Activated T-cell treated with anti-CD3 and anti-CD28 coated beads, Interleukin-2, amount 50 U/mL, for 72 hours (primary cell): ENCODE measurements around the gene RIPK3. TPM values are rescaled to one million over a fixed set of nuclear protein-coding genes. Genes with fewer than 3 reads are reported as not detected.

Experiments
- ATAC-seq, 2 donors: fragments of 150-1000 bp; cut with Tn5 transposase; replicated peaks in 1 of 2; 2 replicates each; pipeline ENCODE4 v1.10.0; 2021; ENCODE audit warnings: moderate library complexity in 2 of 2, mild to moderate bottlenecking in 1 of 2
- DNase-seq, 2 donors: peaks; one replicate each; pipeline ENCODE4 v3.0.0; 2021 to 2022; ENCODE audit warnings: mixed read lengths in 1 of 2
- H3K27ac Mint-ChIP-seq: one replicate; pipeline ENCODE4 v1.8.0; 2022; ENCODE audit warnings: mild to moderate bottlenecking, moderate library complexity, mixed read lengths
- H3K27me3 Mint-ChIP-seq: one replicate; pipeline ENCODE4 v1.8.0; 2022; ENCODE audit warnings: low read depth, mixed read lengths
- H3K36me3 Mint-ChIP-seq, 2 donors: one replicate each; pipeline ENCODE4 v1.8.0; 2022; ENCODE audit warnings: mixed read lengths in 2 of 2, mild to moderate bottlenecking in 1 of 2; ENCODE audit not compliant: insufficient read depth in 2 of 2
- H3K4me1 Mint-ChIP-seq: one replicate; pipeline ENCODE4 v1.8.0; 2022; ENCODE audit warnings: low read depth, mixed read lengths
- H3K4me3 Mint-ChIP-seq, 2 donors: one replicate each; pipeline ENCODE4 v1.8.0; 2022; ENCODE audit warnings: mild to moderate bottlenecking in 2 of 2, mixed read lengths in 2 of 2, moderate library complexity in 2 of 2
- H3K9me3 Mint-ChIP-seq, 2 donors: one replicate each; pipeline ENCODE4 v1.8.0; 2022; ENCODE audit warnings: mixed read lengths in 2 of 2
- total RNA-seq, 2 donors: library from RNA; stranded (reverse); gene quantifications; one replicate each; pipeline ENCODE4 v1.2.3, GENCODE V29; 2022

RIPK3 gene
- total RNA-seq, 2 donors from 2014 or later = 11.0 to 18.6 TPM

- no peak within 1 kb of the TSS for H3K27ac Mint-ChIP-seq
- H3K27me3 Mint-ChIP-seq = no peaks in the 10 kb centered on the region
- DNase-seq (no peak), ATAC-seq (no peak)
- H3K4me1 Mint-ChIP-seq = peaks cover 68% of the 10 kb centered on the region
- no peaks in the 10 kb centered on the region for H3K9me3 Mint-ChIP-seq
- peak within 1 kb of the TSS; percentile 85 to 86 for H3K4me3 Mint-ChIP-seq
- peaks cover 5 to 25% of the 10 kb centered on the region in 2 donors for H3K36me3 Mint-ChIP-seq
Observed at GRCh38 chr14:24309538-24310264, 30.1 kb downstream of the RIPK3 start, which contains the start of gene LTB4R2. Gene LTB4R2, plus strand, starts transcription at chr14:24310140. Its CDS starts 525 bp downstream, at chr14:24310665.

GRCh38 chr14:24308342-24309124 lies 31.3 kb downstream of the RIPK3 start:
- peaks cover 56% of the 10 kb centered on the region for H3K4me1 Mint-ChIP-seq
- DNase-seq (no peak), ATAC-seq (no peak)
- no peak overlapping the region for H3K4me3 Mint-ChIP-seq
- no peak overlapping the region for H3K27ac Mint-ChIP-seq
- H3K27me3 Mint-ChIP-seq = no peaks in the 10 kb centered on the region
- no peaks in the 10 kb centered on the region for H3K9me3 Mint-ChIP-seq
- peaks cover 5 to 33% of the 10 kb centered on the region in 2 donors for H3K36me3 Mint-ChIP-seq

GRCh38 chr14:24307575-24308341 lies 32.0 kb downstream of the RIPK3 start, which contains the start of gene CIDEB:
Gene CIDEB, minus strand, starts transcription at chr14:24307977. Its CDS starts 119 bp downstream, at chr14:24307858.
- Mint-ChIP-seq H3K27ac (peak within 1 kb of the TSS; percentile 12), H3K27me3 (no peaks in the 10 kb centered on the region), H3K4me3 (no peak within 1 kb of the TSS), H3K36me3 (peaks cover 5 to 37% of the 10 kb centered on the region in 2 donors), H3K4me1 (peaks cover 49% of the 10 kb centered on the region), H3K9me3 (no peaks in the 10 kb centered on the region)
- ATAC-seq (peak in 1 of 2 donors; percentile 17), DNase-seq (peak; percentile 57 to 72)

- no peaks in the 10 kb centered on the region for H3K9me3 Mint-ChIP-seq
- DNase-seq = no peak
- H3K27ac Mint-ChIP-seq = no peak overlapping the region
- H3K27me3 Mint-ChIP-seq = no peaks in the 10 kb centered on the region
- no peak overlapping the region for H3K4me3 Mint-ChIP-seq
- no peak for ATAC-seq
- peaks cover 5 to 41% of the 10 kb centered on the region in 2 donors for H3K36me3 Mint-ChIP-seq
- H3K4me1 Mint-ChIP-seq = peaks cover 46% of the 10 kb centered on the region
Observed at GRCh38 chr14:24307156-24307574, 32.6 kb downstream of the RIPK3 start.

GRCh38 chr14:24304019-24304387 lies 35.8 kb downstream of the RIPK3 start:
- no peak overlapping the region for H3K4me3 Mint-ChIP-seq
- H3K27me3 Mint-ChIP-seq = no peaks in the 10 kb centered on the region
- no peak overlapping the region for H3K27ac Mint-ChIP-seq
- peaks cover 45% of the 10 kb centered on the region for H3K4me1 Mint-ChIP-seq
- no peaks in the 10 kb centered on the region for H3K9me3 Mint-ChIP-seq
- ATAC-seq (no peak), DNase-seq (no peak)
- peaks cover 5 to 38% of the 10 kb centered on the region in 2 donors for H3K36me3 Mint-ChIP-seq

- DNase-seq (no peak), ATAC-seq (no peak)
- Mint-ChIP-seq H3K27ac (no peak overlapping the region), H3K9me3 (no peaks in the 10 kb centered on the region), H3K27me3 (no peaks in the 10 kb centered on the region), H3K4me1 (peaks cover 58% of the 10 kb centered on the region), H3K4me3 (peak overlapping the region; percentile 92 to 94), H3K36me3 (peaks cover 5 to 33% of the 10 kb centered on the region in 2 donors)
Observed at GRCh38 chr14:24300326-24300980, 39.3 kb downstream of the RIPK3 start.

GRCh38 chr14:24299255-24300191 lies 40.3 kb downstream of the RIPK3 start, which contains the start of the genes DHRS1 and NOP9:
Gene DHRS1, minus strand, starts transcription at chr14:24299780. Its CDS starts 674 bp downstream, at chr14:24299106.
Gene NOP9, plus strand, starts transcription at chr14:24299850. Its CDS starts 105 bp downstream, at chr14:24299955.
- H3K27ac Mint-ChIP-seq = peak within 1 kb of the TSS; percentile 68
- H3K4me3 Mint-ChIP-seq = peak within 1 kb of the TSS; percentile 92 to 94
- peaks cover 3 to 27% of the 10 kb centered on the region in 2 donors for H3K36me3 Mint-ChIP-seq
- H3K27me3 Mint-ChIP-seq = no peaks in the 10 kb centered on the region
- no peaks in the 10 kb centered on the region for H3K9me3 Mint-ChIP-seq
- DNase-seq (peak; percentile 92 to 96), ATAC-seq (peak; percentile 81 to 83)
- peaks cover 58% of the 10 kb centered on the region for H3K4me1 Mint-ChIP-seq

GRCh38 chr14:24298892-24299254 lies 40.9 kb downstream of the RIPK3 start:
- Mint-ChIP-seq H3K36me3 (peaks cover 3 to 25% of the 10 kb centered on the region in 2 donors), H3K27ac (peak overlapping the region; percentile 68)
- DNase-seq = peak in 1 of 2 donors; percentile 21

GRCh38 chr14:24297190-24297964 lies 42.4 kb downstream of the RIPK3 start:
- Mint-ChIP-seq H3K4me3 (peak overlapping the region; percentile 21 to 57), H3K36me3 (peaks cover 4 to 16% of the 10 kb centered on the region in 2 donors), H3K9me3 (no peaks in the 10 kb centered on the region), H3K4me1 (peaks cover 58% of the 10 kb centered on the region), H3K27me3 (no peaks in the 10 kb centered on the region), H3K27ac (peak overlapping the region; percentile 10)
- DNase-seq (no peak), ATAC-seq (peak; percentile 32 to 40)

More at GRCh38 chr14:24298892-24299254, 40.9 kb downstream of the RIPK3 start:
- Mint-ChIP-seq H3K4me3 (peak overlapping the region; percentile 92 to 94), H3K4me1 (peaks cover 58% of the 10 kb centered on the region), H3K9me3 (no peaks in the 10 kb centered on the region), H3K27me3 (no peaks in the 10 kb centered on the region)
- peak; percentile 8 to 14 for ATAC-seq

- DNase-seq (peak; percentile 80 to 82), ATAC-seq (peak; percentile 84)
- Mint-ChIP-seq H3K4me3 (peak overlapping the region; percentile 49 to 57), H3K9me3 (no peaks in the 10 kb centered on the region), H3K36me3 (peaks cover 8 to 11% of the 10 kb centered on the region in 2 donors), H3K27me3 (no peaks in the 10 kb centered on the region), H3K4me1 (peaks cover 57% of the 10 kb centered on the region), H3K27ac (peak overlapping the region; percentile 57)
Observed at GRCh38 chr14:24296341-24297157, 43.2 kb downstream of the RIPK3 start.
